Left lung (tissue), 10 donors: Measurements from ENCODE around the gene CFAP45. TPM values are rescaled to one million over a fixed set of nuclear protein-coding genes. Genes with fewer than 3 reads are reported as not detected.
A peak's percentile ranks its signal among the peaks of the same experiment; 100 is the strongest.

Source experiments
- ATAC-seq: fragments of 200-7000 bp; cut with Tn5 transposase; one replicate; pipeline ENCODE4 v1.9.1; 2020; ENCODE audit warnings: moderate library complexity
- DNase-seq, 4 donors: peaks; one replicate each; pipeline ENCODE4 v3.0.0-alpha.2; 2013 to 2020
- H3K27ac ChIP-seq, 2 donors: fragments of 200-600 bp; sonication (generic) in 1 of 2; one replicate each; pipeline versions ENCODE4 v1.5.0 to v1.8.0; 2020 to 2021
- H3K27me3 ChIP-seq, 2 donors: fragments of 200-600 bp; sonication (generic) in 1 of 2; one replicate each; pipeline versions ENCODE4 v1.5.0 to v1.8.0; 2020 to 2021
- H3K36me3 ChIP-seq, 2 donors: fragments of 200-600 bp; sonication (generic) in 1 of 2; one replicate each; pipeline versions ENCODE4 v1.5.0 to v1.8.0; 2020 to 2021
- H3K4me1 ChIP-seq, 2 donors: fragments of 200-600 bp; one replicate each; pipeline ENCODE4 v1.8.0; 2021
- H3K4me3 ChIP-seq, 2 donors: fragments of 200-600 bp; sonication (generic) in 1 of 2; one replicate each; pipeline versions ENCODE4 v1.5.0 to v1.8.0; 2020 to 2021; ENCODE audit warnings: mild to moderate bottlenecking in 1 of 2
- H3K9me3 ChIP-seq, 2 donors: fragments of 200-600 bp; sonication (generic) in 1 of 2; one replicate each; pipeline versions ENCODE4 v1.5.0 to v1.8.0; 2020 to 2021
- intact Hi-C, 2 donors: fragments of 100-400 bp; cut with DNase I; formaldehyde crosslinking; loops; one replicate each; pipeline versions ENCODE4 v1.11.2 to v1.14.2; 2022
- polyA plus RNA-seq, 6 donors: library from polyadenylated mRNA; unstranded; fragments of 120-200 nt; gene quantifications; one replicate each; pipeline ENCODE4 v1.2.1, GENCODE V29; 2013; ENCODE audit not compliant: insufficient read length in 6 of 6
- total RNA-seq, 2 donors: library from RNA; stranded (reverse); fragmentation: NEBNext Ultra II Directional; extraction: Animal tissue kit (Norgen Biotek cat#: 25700); gene quantifications; one replicate each; pipeline ENCODE4 v1.2.1, GENCODE V29; 2021
- TF ChIP-seq, protein P1 (sequence below), 2 donors: fragments of 200-600 bp; sonication (generic) in 1 of 2; IDR thresholded peaks; one replicate each; pipeline versions ENCODE4 v1.5.0 to v1.8.0; 2021; ENCODE audit warnings: antibody characterized with exemption in 2 of 2
- donor health status: DM: no; HTN: yes; CAD: no.
- donor health status: DM: no; HTN: no; CAD: no.

Gene CFAP45
- total and polyA plus RNA-seq, 8 donors = 1.1 to 12.4 (median 6.4) TPM

DNA sequence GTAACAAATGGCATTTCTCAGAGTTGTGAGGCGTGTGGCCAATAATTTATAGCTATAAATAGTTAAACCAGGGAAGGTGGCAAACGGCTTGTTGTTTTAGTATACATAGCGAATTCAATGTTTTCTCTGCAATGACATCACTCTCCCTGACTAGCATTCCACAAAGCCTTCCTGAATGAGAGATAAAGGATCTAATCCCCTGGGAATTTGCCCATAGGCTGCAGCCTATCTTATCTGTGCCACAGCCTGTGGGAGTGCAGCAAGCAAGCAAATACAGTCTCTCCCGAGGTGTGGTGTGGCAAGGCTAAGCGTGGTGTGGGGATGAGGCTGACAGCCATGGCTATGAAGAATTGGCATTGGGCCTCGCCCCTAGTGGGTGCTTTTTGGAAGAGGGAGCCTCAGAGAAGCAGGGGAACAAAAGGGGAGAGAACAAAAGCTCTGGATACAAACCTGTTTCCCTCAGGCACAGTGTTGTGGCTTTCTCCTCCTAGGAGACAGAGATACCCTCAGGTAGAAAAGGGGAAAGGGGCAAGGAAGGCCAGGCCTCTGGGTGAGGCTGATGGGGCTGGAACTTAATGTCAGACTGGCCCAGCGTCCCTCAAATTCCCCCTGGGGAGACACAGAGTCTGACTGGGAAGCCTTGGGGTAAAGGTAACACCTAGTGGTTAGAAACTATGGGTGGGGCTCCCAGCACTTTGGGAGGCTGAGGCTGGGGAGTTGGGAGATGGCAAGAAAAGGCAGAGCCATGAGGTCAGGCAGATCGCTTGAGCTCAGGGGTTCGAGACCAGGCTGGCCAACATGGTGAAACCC is 16.5 kb upstream of the CFAP45 start:
- Histone ChIP-seq H3K4me1 (peaks cover 19 to 84% of the 10 kb centered on the region in 2 donors), H3K27ac (peak overlapping the region; percentile 55 to 89), H3K36me3 (peaks cover 8 to 55% of the 10 kb centered on the region in 2 donors), H3K27me3 (no peaks in the 10 kb centered on the region), H3K9me3 (no peaks in the 10 kb centered on the region), H3K4me3 (no peak overlapping the region)
- TF ChIP-seq, protein P1, sequence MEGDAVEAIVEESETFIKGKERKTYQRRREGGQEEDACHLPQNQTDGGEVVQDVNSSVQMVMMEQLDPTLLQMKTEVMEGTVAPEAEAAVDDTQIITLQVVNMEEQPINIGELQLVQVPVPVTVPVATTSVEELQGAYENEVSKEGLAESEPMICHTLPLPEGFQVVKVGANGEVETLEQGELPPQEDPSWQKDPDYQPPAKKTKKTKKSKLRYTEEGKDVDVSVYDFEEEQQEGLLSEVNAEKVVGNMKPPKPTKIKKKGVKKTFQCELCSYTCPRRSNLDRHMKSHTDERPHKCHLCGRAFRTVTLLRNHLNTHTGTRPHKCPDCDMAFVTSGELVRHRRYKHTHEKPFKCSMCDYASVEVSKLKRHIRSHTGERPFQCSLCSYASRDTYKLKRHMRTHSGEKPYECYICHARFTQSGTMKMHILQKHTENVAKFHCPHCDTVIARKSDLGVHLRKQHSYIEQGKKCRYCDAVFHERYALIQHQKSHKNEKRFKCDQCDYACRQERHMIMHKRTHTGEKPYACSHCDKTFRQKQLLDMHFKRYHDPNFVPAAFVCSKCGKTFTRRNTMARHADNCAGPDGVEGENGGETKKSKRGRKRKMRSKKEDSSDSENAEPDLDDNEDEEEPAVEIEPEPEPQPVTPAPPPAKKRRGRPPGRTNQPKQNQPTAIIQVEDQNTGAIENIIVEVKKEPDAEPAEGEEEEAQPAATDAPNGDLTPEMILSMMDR (IDR thresholded peaks at IDR 0.05) = no peak
- intact Hi-C loops = no loop called here
- ATAC-seq = peak; percentile 1
- DNase-seq = no peak

DNA sequence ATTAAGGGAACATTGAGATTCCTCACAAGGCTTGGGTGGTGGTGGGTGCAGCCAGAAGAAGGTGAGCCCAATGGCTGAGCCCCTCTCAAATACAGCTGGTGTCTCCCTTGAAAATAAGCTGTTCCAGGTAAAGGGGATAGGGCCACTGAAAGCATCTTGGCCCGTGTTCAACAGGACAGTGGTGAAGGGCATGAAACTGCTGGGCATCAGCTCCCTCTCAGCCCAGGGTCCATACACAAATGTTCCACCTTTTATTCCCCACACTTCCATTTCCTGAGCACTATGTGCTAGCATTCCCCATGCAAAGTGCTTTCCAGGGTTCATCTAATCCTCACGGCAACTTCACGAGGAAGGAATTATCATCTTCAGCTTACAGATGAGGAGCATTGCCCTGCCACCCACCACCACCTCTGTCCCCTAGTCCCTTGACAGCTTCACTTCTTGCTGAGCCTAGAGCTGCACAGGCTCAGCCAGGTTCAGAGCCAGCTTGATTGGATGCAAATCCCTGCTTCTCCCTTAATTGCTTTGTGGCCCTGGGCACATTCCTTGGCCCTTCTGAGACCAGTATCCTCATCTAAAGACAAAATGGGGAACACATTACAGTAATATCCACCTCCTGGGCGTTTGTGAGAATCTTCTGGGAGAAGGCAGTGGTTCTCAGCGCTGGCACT is 15.7 kb upstream of the CFAP45 start:
- Histone ChIP-seq H3K9me3 (no peaks in the 10 kb centered on the region), H3K4me3 (no peak overlapping the region), H3K36me3 (peaks cover 8 to 51% of the 10 kb centered on the region in 2 donors), H3K4me1 (peaks cover 19 to 84% of the 10 kb centered on the region in 2 donors), H3K27ac (peak overlapping the region; percentile 55 to 89), H3K27me3 (no peaks in the 10 kb centered on the region)
- ATAC-seq (no peak), DNase-seq (no peak)
- intact Hi-C loops = no loop called here
- TF ChIP-seq, protein P1 (IDR thresholded peaks at IDR 0.05) = no peak

DNA sequence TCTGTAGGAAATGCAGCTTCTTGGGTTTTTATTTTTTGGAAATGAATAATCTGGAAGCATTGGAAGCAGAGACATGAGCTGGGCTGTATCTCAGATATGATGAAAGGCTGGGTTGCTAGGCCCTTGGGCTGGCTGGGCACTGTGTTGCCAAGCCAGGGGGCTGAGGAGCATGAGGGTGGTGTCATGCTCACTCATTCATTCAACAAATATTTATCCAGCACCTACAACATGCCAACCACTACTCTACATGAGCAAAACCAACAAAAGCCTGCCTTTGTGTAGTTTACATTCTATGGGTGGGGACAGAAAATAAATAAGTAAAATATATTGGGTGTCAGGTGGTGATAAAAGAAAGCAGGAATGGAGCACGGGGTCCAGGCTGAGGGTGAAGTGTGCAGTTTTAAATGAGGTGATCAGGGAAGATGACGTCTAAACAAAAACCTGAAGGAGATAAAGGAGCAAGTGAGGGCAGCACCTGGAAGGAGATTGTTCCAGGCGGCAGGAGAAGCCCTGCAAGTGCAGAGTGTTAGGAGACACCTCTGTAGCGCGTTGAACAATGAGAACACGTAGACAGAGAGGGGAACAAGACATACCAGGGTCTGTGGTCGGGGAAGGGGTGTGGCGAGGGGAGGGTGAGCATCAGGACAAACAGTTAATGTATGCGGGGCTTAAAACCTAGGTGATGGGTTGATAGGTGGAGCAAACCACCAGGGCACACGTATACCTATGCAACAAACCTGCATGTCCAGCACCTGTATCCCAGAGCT is 14.5 kb upstream of the CFAP45 start:
- peak overlapping the region; percentile 42 to 89 for H3K27ac ChIP-seq
- H3K9me3 ChIP-seq = no peaks in the 10 kb centered on the region
- no peaks in the 10 kb centered on the region for H3K27me3 ChIP-seq
- peaks cover 7 to 38% of the 10 kb centered on the region in 2 donors for H3K36me3 ChIP-seq
- TF ChIP-seq, protein P1 (IDR thresholded peaks at IDR 0.05) = no peak
- H3K4me1 ChIP-seq = peaks cover 26 to 84% of the 10 kb centered on the region in 2 donors
- DNase-seq (peak in 1 of 4 donors; percentile 40), ATAC-seq (peak; percentile 50)
- H3K4me3 ChIP-seq = no peak overlapping the region
- intact Hi-C loops = no loop called here

DNA sequence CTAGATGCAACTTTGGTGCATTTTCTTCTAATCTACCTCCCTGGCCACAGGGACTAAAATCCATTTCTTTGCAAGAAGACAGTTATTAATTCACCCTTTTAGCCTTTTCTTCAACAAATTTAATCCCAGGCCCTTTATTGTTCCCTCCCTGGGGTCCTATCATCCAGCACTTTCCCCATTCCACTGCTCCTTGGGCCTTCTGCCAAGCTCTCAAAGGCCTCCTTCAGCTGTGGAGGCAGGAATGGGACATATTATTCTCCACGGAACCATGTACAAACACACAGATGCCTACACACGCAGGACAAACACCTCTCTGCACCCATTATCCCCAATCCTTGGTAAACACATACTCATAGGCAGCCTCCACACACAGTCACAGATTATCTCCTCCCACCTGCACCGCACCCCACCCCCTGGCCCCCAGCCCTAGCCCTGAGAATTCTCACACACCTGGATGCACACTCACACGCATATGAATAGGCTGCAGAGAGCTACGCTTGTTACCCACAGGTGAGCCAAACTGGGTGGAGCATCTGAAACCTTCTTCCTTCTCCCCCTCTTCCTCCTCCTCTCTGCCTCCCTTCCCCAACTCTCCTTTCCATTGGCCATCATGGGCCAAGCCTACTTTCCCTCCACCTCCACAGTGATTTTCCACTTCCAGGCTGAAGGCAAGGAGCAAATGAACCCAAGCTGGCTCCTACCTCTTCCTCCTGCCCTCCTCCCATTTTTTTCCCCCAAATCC is 13.7 kb upstream of the CFAP45 start:
- H3K4me1 ChIP-seq = peaks cover 26 to 80% of the 10 kb centered on the region in 2 donors
- peak; percentile 44 for ATAC-seq

More for the DNA sequence above, 13.7 kb upstream of the CFAP45 start:
- TF ChIP-seq, protein P1 (IDR thresholded peaks at IDR 0.05) = no peak
- peak overlapping the region; percentile 42 to 89 for H3K27ac ChIP-seq
- H3K36me3 ChIP-seq = peaks cover under 1 to 30% of the 10 kb centered on the region in 2 donors
- intact Hi-C loops = no loop called here
- H3K4me3 ChIP-seq = no peak overlapping the region
- H3K9me3 ChIP-seq = no peaks in the 10 kb centered on the region
- no peaks in the 10 kb centered on the region for H3K27me3 ChIP-seq
- DNase-seq = peak in 1 of 4 donors; percentile 36
